ENCODE results near the gene CENPM. TPM values are rescaled to one million over a fixed set of nuclear protein-coding genes. Genes with fewer than 3 reads are reported as not detected.

The CENPM gene
- total and polyA plus RNA-seq, 10 of the 15 experiments (the other 5 are each of a cell fraction or from before 2014, with no cell fraction given): 36.7 to 212 (median 74.7) TPM

DNA sequence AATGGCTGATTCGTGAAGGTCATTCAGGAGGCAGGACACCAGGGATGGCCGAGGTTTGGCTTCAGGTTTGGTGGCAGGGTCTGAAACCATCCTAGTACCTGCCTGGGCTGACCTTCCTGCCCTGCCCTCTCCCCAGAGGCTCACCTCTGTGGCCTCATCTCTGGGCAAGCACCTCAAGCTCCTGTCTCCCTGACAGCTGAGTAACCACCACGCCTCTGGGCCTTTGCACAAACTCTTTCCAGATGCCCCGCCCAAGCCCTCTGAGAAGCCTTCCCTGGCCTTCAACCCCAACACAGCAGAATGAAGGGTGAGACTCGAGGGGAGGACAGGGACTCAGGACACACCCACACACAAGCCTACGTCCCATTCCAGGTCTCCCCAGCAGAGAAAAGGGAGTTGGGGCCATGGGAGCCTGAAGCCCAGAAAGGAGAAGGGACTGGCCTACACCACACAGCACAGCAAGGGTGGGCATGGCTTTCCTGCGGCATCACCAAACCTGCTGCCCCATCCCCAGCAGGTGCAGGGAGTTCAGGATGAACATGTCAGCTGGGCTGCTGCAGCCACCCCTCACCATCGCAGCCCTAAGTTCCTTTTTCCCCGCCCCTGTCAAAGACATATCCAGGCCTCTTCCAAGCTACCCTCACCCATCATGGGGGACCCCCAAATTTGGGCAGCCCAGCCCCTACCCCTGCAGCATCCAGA, 34.5 kb downstream of the CENPM start:
- H3K27me3 ChIP-seq (replicated peaks in 1 of 2; ENCODE audit: control insufficient read depth in 2 of 2, insufficient read depth in 2 of 2, low read length in 1 of 2): peaks cover 6 to 12% of the 10 kb centered on the region in 2 experiments; a peak in 3 of 4 replicates
- WGBS (ENCODE audit: insufficient coverage, insufficient replicate concordance, low lambda C conversion rate, missing lambda C conversion rate): 65% methylated on average over 9 of the region's 9 CpGs
- no peak overlapping the region for H3K27ac ChIP-seq (ENCODE audit: control insufficient read depth, insufficient read depth)
- no peak for ATAC-seq
- H3K4me1 ChIP-seq (ENCODE audit: control insufficient read depth, insufficient read depth, low read length): peaks cover 27% of the 10 kb centered on the region
- SMC1A ChIA-PET (ENCODE audit: uncharacterized antibody, unreplicated experiment): interaction anchor here (0.9 to 1.9 kb wide), 8 partner anchors 13 to 215 kb away, joined by 3 to 7 read pairs (median 4); no protein-coding TSS in a partner anchor
- intact Hi-C loops (cut with micrococcal nuclease; ENCODE audit: unreplicated experiment): no loop called here
- H4K20me1 ChIP-seq (ENCODE audit: control insufficient read depth, insufficient read depth): peaks cover 6% of the 10 kb centered on the region; the same call in 1 of the 2 replicates
- no peak overlapping the region for H3K4me3 ChIP-seq
- no peak overlapping the region for H3K4me2 ChIP-seq (ENCODE audit: control insufficient read depth, insufficient read depth)
- BruUV-seq (replicated peaks): no TSS peak
- RAD21 ChIA-PET (ENCODE audit: unreplicated experiment): interaction anchor here (1.0 to 5.8 kb wide), 6 partner anchors 12 to 215 kb away, joined by 3 to 40 read pairs (median 3); no protein-coding TSS in a partner anchor
- H2AFZ ChIP-seq (ENCODE audit: control insufficient read depth, low read depth, low read length): no peak overlapping the region
- POLR2A ChIA-PET: interaction anchor here (0.6 to 2.3 kb wide), 8 partner anchors 11 to 347 kb away, joined by 3 to 10 read pairs (median 4); partner anchors contain the start of genes CCDC134 and CENPM
- TF ChIP-seq ZNF622 (IDR thresholded peaks at IDR 0.05) (no peak), SREBF2 (IDR thresholded peaks at IDR 0.05; ENCODE audit: low read length) (no peak), GABPA (IDR thresholded peaks at IDR 0.05; ENCODE audit: low read depth) (no peak), BCL11A (IDR thresholded peaks at IDR 0.05; ENCODE audit: low read depth, low read length) (no peak), ZNF207 (IDR thresholded peaks at IDR 0.05; ENCODE audit: borderline replicate concordance) (no peak), KAT2A (conservative IDR thresholded peaks at IDR 0.05; ENCODE audit: control insufficient read depth, low read depth, low read length) (no peak), ZNF217 (IDR thresholded peaks at IDR 0.05) (no peak)
- TF ChIP-seq, protein P1, sequence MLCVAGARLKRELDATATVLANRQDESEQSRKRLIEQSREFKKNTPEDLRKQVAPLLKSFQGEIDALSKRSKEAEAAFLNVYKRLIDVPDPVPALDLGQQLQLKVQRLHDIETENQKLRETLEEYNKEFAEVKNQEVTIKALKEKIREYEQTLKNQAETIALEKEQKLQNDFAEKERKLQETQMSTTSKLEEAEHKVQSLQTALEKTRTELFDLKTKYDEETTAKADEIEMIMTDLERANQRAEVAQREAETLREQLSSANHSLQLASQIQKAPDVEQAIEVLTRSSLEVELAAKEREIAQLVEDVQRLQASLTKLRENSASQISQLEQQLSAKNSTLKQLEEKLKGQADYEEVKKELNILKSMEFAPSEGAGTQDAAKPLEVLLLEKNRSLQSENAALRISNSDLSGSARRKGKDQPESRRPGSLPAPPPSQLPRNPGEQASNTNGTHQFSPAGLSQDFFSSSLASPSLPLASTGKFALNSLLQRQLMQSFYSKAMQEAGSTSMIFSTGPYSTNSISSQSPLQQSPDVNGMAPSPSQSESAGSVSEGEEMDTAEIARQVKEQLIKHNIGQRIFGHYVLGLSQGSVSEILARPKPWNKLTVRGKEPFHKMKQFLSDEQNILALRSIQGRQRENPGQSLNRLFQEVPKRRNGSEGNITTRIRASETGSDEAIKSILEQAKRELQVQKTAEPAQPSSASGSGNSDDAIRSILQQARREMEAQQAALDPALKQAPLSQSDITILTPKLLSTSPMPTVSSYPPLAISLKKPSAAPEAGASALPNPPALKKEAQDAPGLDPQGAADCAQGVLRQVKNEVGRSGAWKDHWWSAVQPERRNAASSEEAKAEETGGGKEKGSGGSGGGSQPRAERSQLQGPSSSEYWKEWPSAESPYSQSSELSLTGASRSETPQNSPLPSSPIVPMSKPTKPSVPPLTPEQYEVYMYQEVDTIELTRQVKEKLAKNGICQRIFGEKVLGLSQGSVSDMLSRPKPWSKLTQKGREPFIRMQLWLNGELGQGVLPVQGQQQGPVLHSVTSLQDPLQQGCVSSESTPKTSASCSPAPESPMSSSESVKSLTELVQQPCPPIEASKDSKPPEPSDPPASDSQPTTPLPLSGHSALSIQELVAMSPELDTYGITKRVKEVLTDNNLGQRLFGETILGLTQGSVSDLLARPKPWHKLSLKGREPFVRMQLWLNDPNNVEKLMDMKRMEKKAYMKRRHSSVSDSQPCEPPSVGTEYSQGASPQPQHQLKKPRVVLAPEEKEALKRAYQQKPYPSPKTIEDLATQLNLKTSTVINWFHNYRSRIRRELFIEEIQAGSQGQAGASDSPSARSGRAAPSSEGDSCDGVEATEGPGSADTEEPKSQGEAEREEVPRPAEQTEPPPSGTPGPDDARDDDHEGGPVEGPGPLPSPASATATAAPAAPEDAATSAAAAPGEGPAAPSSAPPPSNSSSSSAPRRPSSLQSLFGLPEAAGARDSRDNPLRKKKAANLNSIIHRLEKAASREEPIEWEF (IDR thresholded peaks at IDR 0.05; ENCODE audit: insufficient replicate concordance, low read depth, low read length): no peak
- TF ChIP-seq, protein P2, sequence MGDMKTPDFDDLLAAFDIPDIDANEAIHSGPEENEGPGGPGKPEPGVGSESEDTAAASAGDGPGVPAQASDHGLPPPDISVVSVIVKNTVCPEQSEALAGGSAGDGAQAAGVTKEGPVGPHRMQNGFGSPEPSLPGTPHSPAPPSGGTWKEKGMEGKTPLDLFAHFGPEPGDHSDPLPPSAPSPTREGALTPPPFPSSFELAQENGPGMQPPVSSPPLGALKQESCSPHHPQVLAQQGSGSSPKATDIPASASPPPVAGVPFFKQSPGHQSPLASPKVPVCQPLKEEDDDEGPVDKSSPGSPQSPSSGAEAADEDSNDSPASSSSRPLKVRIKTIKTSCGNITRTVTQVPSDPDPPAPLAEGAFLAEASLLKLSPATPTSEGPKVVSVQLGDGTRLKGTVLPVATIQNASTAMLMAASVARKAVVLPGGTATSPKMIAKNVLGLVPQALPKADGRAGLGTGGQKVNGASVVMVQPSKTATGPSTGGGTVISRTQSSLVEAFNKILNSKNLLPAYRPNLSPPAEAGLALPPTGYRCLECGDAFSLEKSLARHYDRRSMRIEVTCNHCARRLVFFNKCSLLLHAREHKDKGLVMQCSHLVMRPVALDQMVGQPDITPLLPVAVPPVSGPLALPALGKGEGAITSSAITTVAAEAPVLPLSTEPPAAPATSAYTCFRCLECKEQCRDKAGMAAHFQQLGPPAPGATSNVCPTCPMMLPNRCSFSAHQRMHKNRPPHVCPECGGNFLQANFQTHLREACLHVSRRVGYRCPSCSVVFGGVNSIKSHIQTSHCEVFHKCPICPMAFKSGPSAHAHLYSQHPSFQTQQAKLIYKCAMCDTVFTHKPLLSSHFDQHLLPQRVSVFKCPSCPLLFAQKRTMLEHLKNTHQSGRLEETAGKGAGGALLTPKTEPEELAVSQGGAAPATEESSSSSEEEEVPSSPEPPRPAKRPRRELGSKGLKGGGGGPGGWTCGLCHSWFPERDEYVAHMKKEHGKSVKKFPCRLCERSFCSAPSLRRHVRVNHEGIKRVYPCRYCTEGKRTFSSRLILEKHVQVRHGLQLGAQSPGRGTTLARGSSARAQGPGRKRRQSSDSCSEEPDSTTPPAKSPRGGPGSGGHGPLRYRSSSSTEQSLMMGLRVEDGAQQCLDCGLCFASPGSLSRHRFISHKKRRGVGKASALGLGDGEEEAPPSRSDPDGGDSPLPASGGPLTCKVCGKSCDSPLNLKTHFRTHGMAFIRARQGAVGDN (IDR thresholded peaks at IDR 0.05): no peak
- no peak for DNase-seq (ENCODE audit: low read depth, low spot score)
- H3K9ac ChIP-seq (ENCODE audit: control insufficient read depth, insufficient read depth, low read length): no peak overlapping the region
- no peaks in the 10 kb centered on the region; a peak in 1 of 4 replicates for H3K36me3 ChIP-seq (ENCODE audit: control insufficient read depth in 2 of 2, insufficient read depth in 2 of 2, low read length in 1 of 2)
- H3K79me2 ChIP-seq (ENCODE audit: control insufficient read depth, insufficient read depth, low read length): no peaks in the 10 kb centered on the region
- CTCF ChIA-PET: interaction anchor here (0.6 to 2.9 kb wide), 9 partner anchors 13 to 245 kb away, joined by 3 to 9 read pairs (median 3); partner anchors contain the start of gene TNFRSF13C
- in situ Hi-C loops (cut with MboI): no loop called here
- no peaks in the 10 kb centered on the region for H3K9me3 ChIP-seq (replicated peaks; ENCODE audit: control insufficient read depth, insufficient read depth, low read length)
- FAIRE-seq: no peak

All from GM12878 (cell line).